GM21360 (cell line): ENCODE data around the gene HEBP2.
A peak's percentile ranks its signal among the peaks of the same experiment; 100 is the strongest.

Experiments used
- ATAC-seq: cut with Tn5 transposase; IDR thresholded peaks from one replicate; pipeline ENCODE4 v1.9.1; 2021; ENCODE audit warnings: mild to moderate bottlenecking, moderate library complexity; ENCODE audit not compliant: unreplicated experiment

HEBP2 gene

GRCh38 chr6:138397128-138398122 lies 6.6 kb upstream of the HEBP2 start:
- no peak for ATAC-seq

GRCh38 chr6:138400326-138400725 lies 3.7 kb upstream of the HEBP2 start:
- no peak for ATAC-seq

DNA sequence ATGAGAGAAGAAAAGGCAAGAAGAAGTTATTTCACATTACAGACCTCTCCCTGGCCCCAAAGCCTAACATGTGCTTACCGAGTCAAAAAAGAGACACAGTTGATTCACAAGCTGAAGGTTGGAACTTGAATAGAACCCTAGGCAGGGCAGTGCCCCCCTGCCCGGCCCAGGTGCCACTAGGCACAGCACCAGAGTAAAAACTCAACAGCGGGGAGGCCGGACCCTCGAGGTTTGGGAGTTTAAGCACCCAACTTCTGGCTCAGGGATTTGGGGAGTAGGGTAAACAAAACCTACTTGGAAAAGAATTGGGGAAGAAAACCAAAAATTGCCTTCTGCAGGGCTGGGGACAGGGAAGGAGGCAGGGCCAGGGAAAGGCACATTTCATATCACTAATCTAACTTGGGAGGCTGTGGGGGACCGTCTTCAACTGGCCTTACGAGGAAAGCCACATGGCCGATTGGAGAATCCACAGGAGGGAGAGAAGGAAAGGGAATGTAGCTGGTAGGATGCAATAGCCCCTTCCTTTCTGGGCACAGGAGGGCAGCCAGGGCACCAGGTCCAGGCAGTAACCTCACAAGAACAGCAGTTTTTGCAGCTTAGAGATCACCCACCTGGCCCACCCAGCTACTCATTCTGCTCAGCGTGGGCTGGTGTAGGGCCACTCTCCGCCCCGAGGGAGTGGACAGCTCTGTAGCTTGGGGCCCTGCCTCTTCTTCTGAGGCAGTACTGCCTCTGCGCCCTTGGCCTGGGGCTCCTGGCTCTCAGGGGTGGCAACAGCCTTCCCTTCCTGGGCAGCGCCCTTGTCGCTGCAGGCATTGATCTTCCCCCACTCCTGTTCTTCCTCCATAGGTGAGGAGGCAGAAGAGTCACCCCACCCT lies 1.8 kb upstream of the HEBP2 start:
- no peak for ATAC-seq

GRCh38 chr6:138402838-138403187 lies 1.2 kb upstream of the HEBP2 start:
- ATAC-seq: no peak

DNA sequence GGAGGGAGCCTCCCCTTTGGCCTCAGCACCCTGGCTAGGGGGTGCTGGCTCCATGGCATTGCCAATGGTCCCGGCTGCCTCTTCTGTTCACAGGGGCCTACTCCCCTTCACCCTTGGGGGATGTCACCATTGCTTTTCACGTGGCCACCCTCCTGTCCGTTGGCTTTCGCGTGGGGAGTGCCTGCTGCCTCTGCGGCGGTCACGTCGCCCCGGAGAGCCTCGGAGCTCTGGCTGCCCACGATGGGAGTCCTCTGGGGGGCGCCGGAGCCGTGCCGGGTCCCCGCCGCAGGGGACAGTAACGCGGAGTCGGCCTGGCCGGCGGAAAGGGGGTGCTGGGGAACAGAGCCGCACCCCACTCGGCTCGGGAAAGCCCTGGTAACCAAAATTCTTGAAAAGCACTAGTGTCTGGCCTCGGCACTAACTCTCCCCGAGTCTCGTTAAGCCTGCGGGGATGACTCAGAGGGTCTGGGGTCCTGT lies 661 bp upstream of the HEBP2 start:
- ATAC-seq: peak; percentile 14

DNA sequence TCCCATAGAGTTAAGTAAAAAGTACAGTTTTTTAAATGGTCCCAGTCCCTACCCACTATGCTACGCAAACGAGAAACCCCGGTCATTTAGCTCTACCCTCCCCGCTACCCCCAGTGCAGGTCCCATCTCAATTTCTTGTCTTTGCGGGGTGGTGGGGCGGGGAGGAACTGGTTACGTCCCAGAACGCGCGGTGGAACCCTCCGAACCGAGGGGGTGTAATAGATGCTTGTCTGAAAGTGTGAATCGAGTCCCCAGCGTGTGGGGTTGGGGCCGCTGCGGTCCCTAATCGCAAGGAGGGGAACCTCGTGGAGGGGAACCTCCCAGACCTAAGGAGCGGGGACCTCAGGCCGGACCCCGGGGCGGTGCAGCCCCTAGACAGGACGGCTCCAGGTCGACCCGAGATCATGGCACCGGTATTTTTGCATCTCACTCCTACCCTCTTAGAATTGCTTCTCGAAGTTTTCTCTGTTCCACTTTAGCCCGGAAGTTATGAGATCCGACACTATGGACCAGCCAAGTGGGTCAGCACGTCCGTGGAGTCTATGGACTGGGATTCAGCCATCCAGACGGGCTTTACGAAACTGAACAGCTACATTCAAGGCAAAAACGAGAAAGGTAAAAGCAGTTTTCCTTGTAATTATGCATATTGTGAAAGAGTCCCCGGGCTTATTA lies 779 bp downstream of the HEBP2 start:
- ATAC-seq: no peak

- no peak for ATAC-seq
Observed at GRCh38 chr6:138405816-138406413, 1.9 kb downstream of the HEBP2 start.

GRCh38 chr6:138406443-138406842 lies 2.4 kb downstream of the HEBP2 start:
- ATAC-seq: no peak

DNA sequence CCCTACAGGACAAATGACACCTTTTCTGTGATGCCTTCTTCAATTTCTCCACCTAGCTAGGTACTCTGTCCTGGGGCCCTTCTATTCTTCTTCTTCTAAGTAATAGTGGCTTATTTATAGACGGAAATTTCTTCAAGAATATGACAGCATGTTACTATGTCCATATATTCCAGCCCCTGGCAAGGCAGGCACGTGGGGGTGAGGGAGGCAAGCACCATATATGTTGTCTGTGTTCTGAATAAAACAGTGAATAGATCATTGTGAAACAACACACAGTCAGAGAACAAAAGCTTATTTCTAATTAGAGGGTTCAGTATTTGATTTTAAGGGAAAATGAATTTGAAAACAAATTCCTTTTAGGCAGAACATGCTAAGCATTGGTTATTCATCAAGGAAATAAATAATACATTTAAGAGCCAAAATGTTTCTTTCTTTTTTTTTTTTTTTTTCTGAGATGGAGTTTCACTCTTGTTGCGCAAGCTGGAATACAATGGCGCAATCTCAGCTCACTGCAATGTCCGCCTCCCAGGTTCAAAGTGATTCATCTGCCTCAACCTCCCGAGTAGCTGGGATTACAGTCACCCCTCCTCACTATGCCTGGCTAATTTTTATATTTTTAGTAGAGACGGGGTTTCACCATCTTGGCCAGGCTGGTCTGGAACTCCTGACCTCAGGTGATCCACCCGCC lies 6.2 kb downstream of the HEBP2 start:
- ATAC-seq: no peak

GRCh38 chr6:138410972-138411880 lies 7.2 kb downstream of the HEBP2 start:
- ATAC-seq: peak; percentile 62

- ATAC-seq: no peak
Observed at GRCh38 chr6:138415125-138415524, 11.1 kb downstream of the HEBP2 start.

DNA sequence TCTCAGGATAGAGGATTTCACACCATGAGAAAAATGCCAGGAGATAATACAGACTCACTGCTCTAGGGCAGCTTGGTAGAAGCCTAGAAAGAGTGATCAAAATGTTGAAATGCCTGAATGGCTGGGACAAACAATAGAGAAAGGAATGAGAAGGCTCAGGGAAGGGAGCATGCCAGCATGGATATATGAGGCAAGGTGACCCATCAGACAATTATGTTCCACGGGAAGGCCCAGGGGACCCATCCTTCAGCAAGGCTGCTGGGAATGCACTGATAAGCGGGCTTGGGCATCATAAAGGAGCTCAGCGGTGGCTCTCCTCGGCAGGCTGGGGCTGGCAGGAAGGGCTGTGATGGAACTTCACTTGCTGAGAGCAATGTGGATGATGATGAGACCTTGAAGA lies 12.2 kb downstream of the HEBP2 start:
- no peak for ATAC-seq

- no peak for ATAC-seq
Observed at GRCh38 chr6:138417493-138418117, 13.6 kb downstream of the HEBP2 start.

DNA sequence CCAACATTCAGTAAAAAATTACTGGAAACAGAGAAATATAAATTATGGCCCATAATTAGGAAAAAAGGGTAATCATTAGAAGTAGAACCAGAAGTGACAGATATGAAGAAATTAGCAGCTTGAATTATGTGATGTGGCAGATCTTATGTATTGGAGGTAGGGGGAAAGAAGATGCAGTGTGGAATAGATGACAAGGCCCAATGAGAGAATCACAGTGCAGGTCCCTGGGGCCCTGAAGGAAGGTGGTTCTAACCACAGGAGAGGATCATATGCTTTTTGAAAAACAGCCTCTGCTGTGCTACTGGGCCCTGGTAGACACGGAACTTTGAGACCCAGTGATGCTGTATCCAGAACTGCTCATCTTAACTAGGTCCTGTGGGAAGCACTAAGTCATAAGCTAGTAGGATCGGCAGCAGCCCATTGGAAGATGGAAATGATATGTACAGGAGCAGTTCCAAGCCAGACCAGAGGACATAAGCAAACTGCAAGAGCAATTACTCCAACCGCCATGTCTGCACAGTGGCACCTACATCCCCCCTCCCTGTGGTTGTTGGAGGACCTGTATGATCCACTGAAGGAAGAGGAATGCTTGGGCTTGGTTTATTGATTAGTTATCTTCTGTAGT lies 14.2 kb downstream of the HEBP2 start:
- no peak for ATAC-seq

GRCh38 chr6:138419766-138420165 lies 15.7 kb downstream of the HEBP2 start:
- ATAC-seq: no peak

- ATAC-seq: no peak
Observed at GRCh38 chr6:138420356-138420755, 16.3 kb downstream of the HEBP2 start.

- no peak for ATAC-seq
Observed at GRCh38 chr6:138421089-138421488, 17.1 kb downstream of the HEBP2 start.

GRCh38 chr6:138421608-138422007 lies 17.6 kb downstream of the HEBP2 start:
- no peak for ATAC-seq
